OCI-LY7 (cell line): ENCODE results near the gene SLC39A3. TPM values are rescaled to one million over a fixed set of nuclear protein-coding genes. Genes with fewer than 3 reads are reported as not detected.

Source experiments
- BruUV-seq: library from RNA; stranded (reverse); fragments of 400-500 nt; replicated peaks from 2 replicates; lab custom pipeline; 2021; lab: Mats Ljungman, UMichigan
- CTCF ChIA-PET: fragments of 300-600 bp; sonication (Branson Sonifier 250); formaldehyde crosslinking; loops from one replicate; lab custom pipeline; 2022; ENCODE audit warnings: antibody characterized with exemption; ENCODE audit not compliant: unreplicated experiment; lab: Charles Lee
- POLR2A ChIA-PET: fragments of 300-600 bp; sonication (Branson Sonifier 250); formaldehyde crosslinking; loops from one replicate; lab custom pipeline; 2022; ENCODE audit warnings: antibody characterized with exemption; lab: Charles Lee
- DNase-seq: peaks from one replicate; pipeline ENCODE4 v3.0.0-alpha.2; 2015; ENCODE audit warnings: low spot score
- H2AFZ ChIP-seq: fragments of 200-600 bp; sonication (generic), shearing (Covaris generic); 2 replicates; pipeline ENCODE4 v1.6.1; 2014; ENCODE audit warnings: mild to moderate bottlenecking, antibody characterized with exemption, low read length, moderate library complexity
- H3K27ac ChIP-seq: fragments of 200-600 bp; sonication (generic); 2 replicates; pipeline ENCODE4 v1.5.1; 2014; ENCODE audit warnings: mixed run types, low read depth, mild to moderate bottlenecking, moderate library complexity, low read length, inconsistent platforms; ENCODE audit not compliant: poor library complexity, severe bottlenecking
- H3K36me3 ChIP-seq: fragments of 200-600 bp; sonication (generic); 2 replicates; pipeline ENCODE4 v1.6.1; 2014; ENCODE audit warnings: mild to moderate bottlenecking, antibody characterized with exemption, low read length, moderate library complexity, mixed read lengths; ENCODE audit not compliant: insufficient read depth
- H3K4me1 ChIP-seq: fragments of 200-600 bp; sonication (generic); 2 replicates; pipeline ENCODE4 v1.5.1; 2014; ENCODE audit warnings: mild to moderate bottlenecking, low read length; ENCODE audit not compliant: insufficient read depth, poor library complexity, severe bottlenecking
- H3K4me2 ChIP-seq: fragments of 200-600 bp; sonication (generic); 2 replicates; pipeline ENCODE4 v1.6.1; 2014; ENCODE audit warnings: mild to moderate bottlenecking, low read length
- H3K4me3 ChIP-seq: fragments of 200-600 bp; sonication (generic); 2 replicates; pipeline ENCODE4 v1.5.1; 2014; ENCODE audit warnings: mild to moderate bottlenecking, low read depth, low read length; ENCODE audit not compliant: poor library complexity, severe bottlenecking
- H3K79me2 ChIP-seq: fragments of 200-600 bp; sonication (generic); 2 replicates; pipeline ENCODE4 v1.6.1; 2016; ENCODE audit warnings: low read depth, mild to moderate bottlenecking, low read length, moderate library complexity, mixed read lengths; ENCODE audit not compliant: insufficient read depth
- H3K9me2 ChIP-seq: fragments of 200-600 bp; sonication (generic); 2 replicates; pipeline ENCODE4 v1.6.1; 2016; ENCODE audit warnings: mild to moderate bottlenecking, low read length, mixed read lengths; ENCODE audit not compliant: insufficient read depth
- H3K9me3 ChIP-seq: fragments of 200-600 bp; sonication (generic); 2 replicates; pipeline ENCODE4 v1.6.1; 2014; ENCODE audit warnings: mild to moderate bottlenecking, mixed run types, low read length, mixed read lengths
- H4K20me1 ChIP-seq: fragments of 200-600 bp; sonication (generic); 2 replicates; pipeline ENCODE4 v1.6.1; 2014; ENCODE audit warnings: mild to moderate bottlenecking, antibody characterized with exemption, low read length, moderate library complexity, mixed read lengths; ENCODE audit not compliant: insufficient read depth
- CTCF ChIP-seq: fragments of 200-600 bp; sonication (generic); conservative IDR thresholded peaks from 2 replicates; pipeline ENCODE4 v1.5.1; 2014; ENCODE audit warnings: mild to moderate bottlenecking, antibody characterized with exemption, low read length, moderate library complexity, mixed read lengths
- EZH2phosphoT487 ChIP-seq: fragments of 200-600 bp; sonication (generic); IDR thresholded peaks from 2 replicates; pipeline ENCODE4 v1.6.1; 2018; ENCODE audit warnings: low read depth, borderline replicate concordance, mild to moderate bottlenecking, mixed run types, antibody characterized with exemption, low read length, moderate library complexity, mixed read lengths
- intact Hi-C: fragments of 100-400 bp; cut with micrococcal nuclease; formaldehyde crosslinking; loops from one replicate; pipeline ENCODE4 v1.10.0; 2022; ENCODE audit not compliant: unreplicated experiment
- total RNA-seq, 2 experiments: library from RNA; depleted of rRNA in 1 of 2; stranded (reverse); fragments of >200 nt in 1 of 2; shearing (Covaris generic) in 1 of 2; gene quantifications; 2 replicates each; pipeline ENCODE4 v1.2.3, GENCODE V29; 2014 to 2022

SLC39A3 gene
- total RNA-seq, 2 experiments from 2014 or later, result 45.6 to 46.8 TPM

DNA sequence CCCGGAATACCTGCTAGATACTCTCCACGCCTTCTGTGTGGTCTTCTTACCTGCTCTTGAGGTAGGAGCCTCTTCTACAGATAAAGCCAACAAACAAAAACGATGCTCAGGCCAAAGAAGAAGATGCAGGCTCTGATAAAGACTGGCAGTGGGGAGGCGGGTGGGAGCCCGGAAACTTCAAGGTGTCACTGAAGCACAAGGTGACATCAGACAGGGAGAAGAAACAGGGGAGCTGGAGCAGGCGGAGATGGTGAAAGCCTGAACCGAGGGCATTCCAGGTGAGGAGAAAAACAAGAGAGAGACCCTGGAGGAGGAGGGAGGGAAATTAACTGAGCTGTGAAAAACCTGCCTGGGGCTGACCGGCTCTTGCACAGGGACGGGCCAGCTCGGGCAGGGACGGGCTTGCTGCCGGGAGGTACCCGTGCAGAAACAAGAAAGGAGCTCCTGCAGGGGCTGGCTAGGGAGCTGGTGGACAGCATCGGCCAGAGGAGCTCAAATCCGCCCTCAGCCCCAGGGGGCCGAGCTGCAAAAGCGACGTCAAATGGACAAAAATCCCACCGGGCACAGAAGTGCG lies 56.3 kb downstream of the SLC39A3 start:
- BruUV-seq, result no TSS peak
- DNase-seq, result no peak
- ChIA-PET CTCF (no interaction called here), POLR2A (interaction anchor here (0.6 kb wide), 1 partner anchor 11 kb away, joined by 3 read pairs; no protein-coding TSS in a partner anchor)
- no peaks in the 10 kb centered on the region for H3K9me2 ChIP-seq
- H3K4me2 ChIP-seq, result no peak overlapping the region
- peaks cover 20% of the 10 kb centered on the region for H3K36me3 ChIP-seq
- no peaks in the 10 kb centered on the region for H4K20me1 ChIP-seq
- H3K79me2 ChIP-seq, result no peaks in the 10 kb centered on the region
- peaks cover 15% of the 10 kb centered on the region for H3K9me3 ChIP-seq
- no peak overlapping the region for H3K27ac ChIP-seq
- TF ChIP-seq CTCF (no peak), EZH2phosphoT487 (no peak)
- peaks cover 30% of the 10 kb centered on the region for H3K4me1 ChIP-seq
- H2AFZ ChIP-seq, result no peak overlapping the region
- H3K4me3 ChIP-seq, result no peak overlapping the region
- intact Hi-C loops, result no loop called here

Other genes with a start within 250 kb of the SLC39A3 start
- gene GNG7, start 37.3 kb downstream of the SLC39A3 start, total RNA-seq (2014; rRNA removed; shearing (Covaris generic)), result 14.2 and 15.3 TPM in 2 replicates
- gene GNG7, start 37.3 kb downstream of the SLC39A3 start, total RNA-seq (2022), result 13.9 and 15.6 TPM in 2 replicates
- gene DIRAS1, start 18.6 kb downstream of the SLC39A3 start, total RNA-seq (2014; rRNA removed; shearing (Covaris generic)), result 0.10 TPM in 1 of 2 replicates, not detected in the other
- gene DIRAS1, start 18.6 kb downstream of the SLC39A3 start, total RNA-seq (2022), result 0.52 TPM in 1 of 2 replicates, not detected in the other
- 67.5 and 82.4 TPM in 2 replicates for gene SGTA, start 43.3 kb upstream of the SLC39A3 start, total RNA-seq (2014; rRNA removed; shearing (Covaris generic))
- 68.2 and 70.9 TPM in 2 replicates for gene SGTA, start 43.3 kb upstream of the SLC39A3 start, total RNA-seq (2022)
- 191 and 217 TPM in 2 replicates for gene THOP1, start 45.5 kb upstream of the SLC39A3 start, total RNA-seq (2014; rRNA removed; shearing (Covaris generic))
- 140 and 170 TPM in 2 replicates for gene THOP1, start 45.5 kb upstream of the SLC39A3 start, total RNA-seq (2022)
- gene ZNF554, start 79.9 kb upstream of the SLC39A3 start, total RNA-seq (2014; rRNA removed; shearing (Covaris generic)), result 1.6 and 4.4 TPM in 2 replicates
- 3.7 and 3.9 TPM in 2 replicates for gene ZNF554, start 79.9 kb upstream of the SLC39A3 start, total RNA-seq (2022)
- gene ZNF555, start 101.5 kb upstream of the SLC39A3 start, total RNA-seq (2014; rRNA removed; shearing (Covaris generic)), result 2.4 and 2.8 TPM in 2 replicates
- 5.1 and 6.9 TPM in 2 replicates for gene ZNF555, start 101.5 kb upstream of the SLC39A3 start, total RNA-seq (2022)
- 0.09 and 0.15 TPM in 2 replicates for gene ZNF556, start 127.3 kb upstream of the SLC39A3 start, total RNA-seq (2014; rRNA removed; shearing (Covaris generic))
- gene ZNF556, start 127.3 kb upstream of the SLC39A3 start, total RNA-seq (2022), result not detected in 2 replicates
- 7.4 and 7.7 TPM in 2 replicates for gene ZNF57, start 160.9 kb upstream of the SLC39A3 start, total RNA-seq (2014; rRNA removed; shearing (Covaris generic))
- gene ZNF57, start 160.9 kb upstream of the SLC39A3 start, total RNA-seq (2022), result 4.3 and 6.6 TPM in 2 replicates
- gene ZNF77, start 205.0 kb upstream of the SLC39A3 start, total RNA-seq (2014; rRNA removed; shearing (Covaris generic)), result 4.8 and 5.4 TPM in 2 replicates
- 6.8 TPM in 2 replicates for gene ZNF77, start 205.0 kb upstream of the SLC39A3 start, total RNA-seq (2022)
- 15.9 and 16.4 TPM in 2 replicates for gene TLE6, start 237.5 kb upstream of the SLC39A3 start, total RNA-seq (2014; rRNA removed; shearing (Covaris generic))
- 21.5 and 23.0 TPM in 2 replicates for gene TLE6, start 237.5 kb upstream of the SLC39A3 start, total RNA-seq (2022)